Thymus (tissue), 11 donors: ENCODE results near the gene OTOA. TPM values are rescaled to one million over a fixed set of nuclear protein-coding genes. Genes with fewer than 3 reads are reported as not detected.
"Not testable (repeated sequence)": the region's sequence is repeated elsewhere in the genome, so short reads cannot be mapped to it uniquely, and the experiment has no call there.

ENCODE experiments used
- DNase-seq, 9 donors: peaks; one replicate each; pipeline ENCODE4 v3.0.0-alpha.2; 2013; ENCODE audit warnings: low spot score in 9 of 9, low read depth in 6 of 9, missing footprints in 1 of 9
- H3K27ac ChIP-seq, 2 donors: one replicate each; pipeline ENCODE4 v1.5.1; 2013; ENCODE audit warnings: control low read depth in 1 of 2, low read depth in 1 of 2, low read length in 1 of 2, mild to moderate bottlenecking in 1 of 2, moderate library complexity in 1 of 2
- H3K27me3 ChIP-seq, 2 donors: one replicate each; pipeline ENCODE4 v1.5.1; 2013; ENCODE audit warnings: low read length in 1 of 2; ENCODE audit not compliant: control insufficient read depth in 2 of 2, insufficient read depth in 1 of 2
- H3K36me3 ChIP-seq, 2 donors: one replicate each; pipeline ENCODE4 v1.5.1; 2013; ENCODE audit warnings: low read length in 1 of 2, mild to moderate bottlenecking in 1 of 2, moderate library complexity in 1 of 2; ENCODE audit not compliant: control insufficient read depth in 2 of 2, insufficient read depth in 2 of 2
- H3K4me1 ChIP-seq, 2 donors: one replicate each; pipeline ENCODE4 v1.5.1; 2013; ENCODE audit warnings: low read length in 2 of 2; ENCODE audit not compliant: control insufficient read depth in 2 of 2, insufficient read depth in 2 of 2
- H3K4me3 ChIP-seq, 2 donors: one replicate each; pipeline ENCODE4 v1.5.1; 2013; ENCODE audit warnings: low read length in 2 of 2, control low read depth in 1 of 2, mild to moderate bottlenecking in 1 of 2
- H3K9me3 ChIP-seq, 2 donors: one replicate each; pipeline ENCODE4 v1.5.1; 2013; ENCODE audit warnings: low read length in 1 of 2, mild to moderate bottlenecking in 1 of 2; ENCODE audit not compliant: control insufficient read depth in 2 of 2, insufficient read depth in 1 of 2
- WGBS: extraction: QIAGEN DNeasy Blood & Tissue Kit; methylation state at CpG from one replicate; pipeline ENCODE4 v1.1.7; 2013; 5-methylcytosine and 5-hydroxymethylcytosine counted together
- polyA plus RNA-seq: library from polyadenylated mRNA; stranded (reverse); fragments of 200-250 nt; gene quantifications from one replicate; pipeline ENCODE4 v1.2.3, GENCODE V29; 2013
- total RNA-seq: library from RNA; stranded (reverse); fragments of 120-200 nt; gene quantifications from one replicate; pipeline ENCODE4 v1.2.4, GENCODE V29; 2013
- donor health status: healthy.

The OTOA gene
- total and polyA plus RNA-seq, 2 donors = 0.28 to 1.3 TPM

DNA sequence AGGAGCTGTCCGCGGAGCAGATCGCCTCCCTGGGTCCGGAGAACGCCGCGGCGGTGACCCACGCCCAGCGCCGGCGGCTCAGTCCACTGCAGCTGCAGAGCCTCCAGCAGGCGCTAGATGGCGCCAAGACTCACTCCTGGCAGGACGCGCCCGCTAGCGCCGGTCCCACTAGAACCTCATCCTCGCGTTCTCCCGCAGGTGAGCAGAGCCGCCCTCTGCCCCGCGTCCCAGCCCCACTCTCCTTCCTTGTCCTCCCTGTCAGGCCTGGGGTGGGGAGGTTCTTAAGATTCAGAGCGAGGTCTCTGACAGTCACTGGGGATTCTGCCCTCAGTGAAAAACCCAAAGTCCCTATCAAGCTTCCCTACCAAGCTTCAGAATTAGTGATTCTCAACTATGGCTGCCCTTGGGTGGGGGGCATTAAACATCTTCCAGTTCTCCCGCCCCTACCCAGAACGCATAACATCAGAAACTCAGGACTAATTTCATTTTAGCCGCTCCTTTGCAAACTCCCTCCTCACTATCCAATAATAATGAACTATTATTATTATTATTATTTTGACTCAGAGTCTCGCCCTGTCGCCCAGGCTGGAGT, 93.4 kb downstream of the OTOA start:
- not testable (repeated sequence) for H3K27me3 ChIP-seq

DNA sequence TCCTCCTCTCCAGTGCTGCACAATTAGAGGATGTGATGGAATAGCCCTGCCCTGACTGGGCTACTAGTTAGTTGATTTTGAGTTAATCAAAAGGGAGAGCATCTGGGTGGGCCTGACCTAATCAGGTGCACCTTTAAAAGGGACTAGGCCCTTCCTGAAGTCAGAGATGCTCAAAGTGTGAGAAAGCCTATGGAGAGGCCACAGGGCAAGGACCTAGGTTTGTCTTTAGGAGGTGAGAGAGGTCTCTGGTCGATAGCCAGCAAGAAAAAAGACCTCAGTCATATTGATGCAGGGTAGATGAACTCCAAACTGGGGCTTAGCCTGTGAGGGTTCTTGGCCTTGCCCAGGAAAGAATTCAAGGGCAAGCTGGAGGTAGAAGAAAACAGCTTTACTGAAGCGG, 104.5 kb downstream of the OTOA start:
- WGBS = 90% methylated on average over 1 of the region's 2 CpGs

More for the DNA sequence above, 93.4 kb downstream of the OTOA start:
- WGBS = 70% methylated on average over 3 of the region's 31 CpGs
- H3K27ac ChIP-seq, H3K4me3 ChIP-seq, H3K9me3 ChIP-seq, H3K4me1 ChIP-seq, DNase-seq, H3K36me3 ChIP-seq: not testable (repeated sequence)

DNA sequence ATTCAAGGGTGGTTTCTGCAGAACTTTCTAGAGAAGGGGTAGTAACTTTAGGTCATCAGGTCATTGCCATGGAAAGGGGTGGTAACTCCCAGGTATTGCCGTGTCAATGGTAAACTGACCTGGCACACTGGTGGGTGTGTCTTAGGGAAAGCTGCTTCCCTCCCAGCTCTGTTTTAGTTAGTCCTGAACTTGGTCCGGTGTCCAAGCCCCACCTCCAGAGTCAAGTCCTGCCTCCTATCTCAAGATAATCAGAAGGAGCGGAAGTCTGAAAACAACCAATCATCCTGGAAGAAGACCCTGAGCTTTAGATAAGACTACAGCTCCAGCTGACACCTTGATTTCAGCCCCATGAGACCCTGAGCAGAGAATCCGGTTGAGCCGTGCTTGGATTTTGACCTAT, 105.0 kb downstream of the OTOA start:
- H3K4me3 ChIP-seq, H3K9me3 ChIP-seq, H3K27ac ChIP-seq, H3K27me3 ChIP-seq, H3K4me1 ChIP-seq, DNase-seq, H3K36me3 ChIP-seq: not testable (repeated sequence)
- no CpG with 5 or more reads among the region's 5 CpGs for WGBS

More for the DNA sequence above, 104.5 kb downstream of the OTOA start:
- H3K4me1 ChIP-seq, DNase-seq, H3K36me3 ChIP-seq, H3K27ac ChIP-seq, H3K27me3 ChIP-seq, H3K4me3 ChIP-seq, H3K9me3 ChIP-seq: not testable (repeated sequence)

DNA sequence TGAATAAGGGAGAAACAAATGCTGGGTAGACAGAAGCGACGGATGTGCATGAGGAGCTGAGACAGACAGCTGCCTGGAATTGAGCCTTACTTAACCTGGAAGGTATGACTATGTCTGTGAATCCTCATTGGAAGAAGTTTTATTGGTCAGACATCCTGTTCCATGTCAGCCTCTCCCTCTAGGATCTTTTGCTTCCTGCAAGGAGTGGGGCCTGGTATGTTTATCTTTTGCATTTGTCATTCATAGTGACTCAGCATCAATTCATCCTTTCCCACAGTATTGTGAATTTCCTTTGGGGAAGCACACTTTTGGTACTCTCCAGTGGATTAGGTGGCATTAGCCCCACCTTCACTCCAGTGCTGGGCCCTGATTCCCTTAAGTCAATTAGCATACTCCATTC, 105.5 kb downstream of the OTOA start:
- H3K27me3 ChIP-seq, H3K4me3 ChIP-seq, H3K27ac ChIP-seq, H3K4me1 ChIP-seq, H3K36me3 ChIP-seq, DNase-seq, H3K9me3 ChIP-seq: not testable (repeated sequence)
- 98% methylated on average over 2 of the region's 2 CpGs for WGBS

DNA sequence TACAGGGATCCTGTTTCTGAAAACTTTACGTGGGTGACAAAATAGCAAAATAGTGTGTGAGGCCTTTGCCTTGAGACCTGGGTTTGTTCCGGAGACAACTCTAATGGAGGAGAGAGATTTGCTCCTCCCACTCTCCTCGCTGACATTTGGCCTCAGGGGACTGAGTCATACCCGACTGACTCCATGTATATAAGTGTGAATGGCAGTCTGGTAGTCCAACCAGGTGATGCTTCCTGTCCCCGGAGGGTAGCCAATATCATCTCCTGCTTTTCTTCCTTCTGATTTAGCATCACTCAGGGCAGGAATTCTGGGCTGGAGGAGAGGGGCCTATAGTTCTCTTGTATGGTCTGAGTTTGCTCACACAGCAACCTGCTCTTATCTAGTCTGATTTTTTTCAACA, 106.8 kb downstream of the OTOA start:
- not testable (repeated sequence) for H3K27ac ChIP-seq, H3K9me3 ChIP-seq, DNase-seq, H3K4me3 ChIP-seq, H3K27me3 ChIP-seq, H3K4me1 ChIP-seq, H3K36me3 ChIP-seq
- WGBS = 90% methylated on average over 1 of the region's 5 CpGs

DNA sequence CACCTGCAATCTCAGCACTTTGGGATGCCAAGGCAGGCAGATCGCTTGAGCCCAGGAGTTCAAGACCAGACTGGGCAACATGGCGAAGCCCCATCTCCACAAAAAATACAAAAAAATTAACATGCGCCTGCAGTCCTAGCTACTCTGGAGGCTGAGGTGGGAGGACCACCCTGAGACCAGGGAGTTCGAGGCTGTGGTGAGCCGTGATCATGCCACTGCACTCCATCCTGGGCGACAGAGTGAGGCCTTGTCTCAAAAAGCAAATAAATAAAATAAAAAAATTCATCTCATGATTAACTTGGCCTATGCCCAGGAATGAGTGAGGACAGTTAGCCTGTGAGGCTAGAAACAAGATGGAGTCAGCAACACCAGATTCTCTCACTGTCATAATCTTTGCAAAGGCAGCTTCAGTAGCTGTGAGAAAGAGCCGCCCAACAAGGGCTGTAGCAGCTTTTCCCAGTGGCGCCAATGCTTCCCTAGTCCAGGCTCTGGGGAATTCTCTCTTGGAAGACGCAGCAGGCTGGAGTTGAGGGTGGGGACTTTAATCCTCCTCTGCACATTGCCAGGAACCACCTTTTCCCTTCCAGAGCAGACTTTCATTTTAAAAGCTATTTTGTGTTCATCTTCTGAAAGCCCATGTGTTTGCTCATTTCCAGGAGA, 108.9 kb downstream of the OTOA start:
- DNase-seq = not testable (repeated sequence)

DNA sequence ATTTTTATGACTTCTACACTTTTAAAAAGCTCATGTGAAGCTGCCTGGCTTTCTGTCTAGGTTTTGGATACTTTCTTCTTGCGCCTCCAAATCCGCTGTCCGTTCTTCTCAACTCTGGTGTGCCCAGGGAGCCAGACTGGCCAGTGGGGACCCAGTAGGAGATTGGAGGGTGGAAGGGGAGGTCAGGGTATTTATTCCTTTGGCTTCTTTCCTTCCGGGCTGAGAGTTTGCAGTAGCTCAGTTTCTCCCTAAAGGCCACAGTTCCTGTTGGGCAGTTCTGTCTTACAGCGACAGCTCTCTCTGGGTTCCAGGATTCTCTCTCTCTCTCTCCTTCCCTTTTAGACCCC, 109.4 kb downstream of the OTOA start:
- H3K4me1 ChIP-seq, H3K27me3 ChIP-seq, H3K9me3 ChIP-seq, H3K36me3 ChIP-seq, DNase-seq, H3K4me3 ChIP-seq, H3K27ac ChIP-seq: not testable (repeated sequence)
- WGBS = 93% methylated on average over 5 of the region's 5 CpGs

More for the DNA sequence above, 108.9 kb downstream of the OTOA start:
- 92% methylated on average over 9 of the region's 9 CpGs for WGBS
- not testable (repeated sequence) for H3K27ac ChIP-seq, H3K9me3 ChIP-seq, H3K27me3 ChIP-seq, H3K4me1 ChIP-seq, H3K4me3 ChIP-seq, H3K36me3 ChIP-seq

DNA sequence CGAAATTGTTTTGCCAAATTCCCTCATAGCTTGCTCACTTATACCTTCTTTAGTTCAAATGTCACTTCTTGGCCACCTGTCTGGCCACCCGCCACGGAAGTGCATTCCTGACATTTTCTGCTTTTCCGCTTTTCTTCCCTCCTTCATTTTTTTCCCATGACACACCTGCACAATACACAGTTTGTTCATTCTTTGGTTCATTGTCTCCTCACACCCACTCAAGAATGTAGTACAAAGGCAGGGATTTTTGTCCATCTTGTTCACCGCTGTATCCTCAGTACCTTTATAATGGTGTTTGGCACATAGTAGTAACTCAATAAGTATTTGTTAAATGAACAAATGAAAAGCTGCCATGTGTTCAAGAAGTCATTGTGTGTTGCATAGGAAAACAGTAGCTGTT, 116.8 kb downstream of the OTOA start:
- not testable (repeated sequence) for H3K27ac ChIP-seq, H3K4me3 ChIP-seq, H3K9me3 ChIP-seq, H3K36me3 ChIP-seq, H3K27me3 ChIP-seq, H3K4me1 ChIP-seq, DNase-seq
- WGBS = no CpG with 5 or more reads among the region's 5 CpGs

DNA sequence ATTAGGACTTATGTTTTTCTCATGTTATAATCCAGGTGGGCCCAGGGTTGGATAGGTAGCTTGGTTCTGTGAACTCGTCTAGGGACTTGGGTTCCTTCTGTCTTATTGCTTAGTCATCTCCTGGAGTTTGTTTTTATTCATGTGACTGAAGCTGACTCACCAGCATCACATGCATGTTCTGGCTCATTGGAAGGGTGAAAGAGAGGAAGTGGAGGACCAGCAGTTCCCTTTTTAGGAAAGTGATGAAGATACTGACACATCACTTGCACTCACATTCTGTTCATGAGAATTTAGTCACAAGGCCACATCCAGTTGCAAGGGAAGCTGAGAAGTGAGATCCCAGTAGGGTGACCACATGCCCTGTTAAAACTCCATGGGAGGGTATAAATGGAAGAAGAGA, 126.7 kb downstream of the OTOA start:
- 6% methylated on average over 1 of the region's 1 CpG for WGBS

More for the DNA sequence above, 126.7 kb downstream of the OTOA start:
- H3K36me3 ChIP-seq, H3K4me3 ChIP-seq, H3K9me3 ChIP-seq, DNase-seq, H3K27ac ChIP-seq, H3K27me3 ChIP-seq, H3K4me1 ChIP-seq: not testable (repeated sequence)
